Measurements from ENCODE around the gene INSIG2. TPM values are rescaled to one million over a fixed set of nuclear protein-coding genes. Genes with fewer than 3 reads are reported as not detected.

The INSIG2 gene
- 12.2 and 14.1 TPM in 2 replicates for total RNA-seq (2022)
- percentile 77 among the genes with signal in this experiment for Bru-seq, nascent RNA
- percentile 87 among the genes with signal in this experiment for BruChase-seq, experiment 1, labeled RNA remaining after a 2-hour chase
- BruChase-seq, experiment 2, labeled RNA remaining after a 6-hour chase, result percentile 77 among the genes with signal in this experiment
- long read RNA-seq, transcript INSIG2-201 (6 exons, 2,590 nt), result major isoform, 27 of 32 reads
- long read RNA-seq, partial matches to known transcripts, result 1 of 32 reads
- long read RNA-seq, other reads (novel, unspliced or antisense), result 2 of 32 reads

DNA sequence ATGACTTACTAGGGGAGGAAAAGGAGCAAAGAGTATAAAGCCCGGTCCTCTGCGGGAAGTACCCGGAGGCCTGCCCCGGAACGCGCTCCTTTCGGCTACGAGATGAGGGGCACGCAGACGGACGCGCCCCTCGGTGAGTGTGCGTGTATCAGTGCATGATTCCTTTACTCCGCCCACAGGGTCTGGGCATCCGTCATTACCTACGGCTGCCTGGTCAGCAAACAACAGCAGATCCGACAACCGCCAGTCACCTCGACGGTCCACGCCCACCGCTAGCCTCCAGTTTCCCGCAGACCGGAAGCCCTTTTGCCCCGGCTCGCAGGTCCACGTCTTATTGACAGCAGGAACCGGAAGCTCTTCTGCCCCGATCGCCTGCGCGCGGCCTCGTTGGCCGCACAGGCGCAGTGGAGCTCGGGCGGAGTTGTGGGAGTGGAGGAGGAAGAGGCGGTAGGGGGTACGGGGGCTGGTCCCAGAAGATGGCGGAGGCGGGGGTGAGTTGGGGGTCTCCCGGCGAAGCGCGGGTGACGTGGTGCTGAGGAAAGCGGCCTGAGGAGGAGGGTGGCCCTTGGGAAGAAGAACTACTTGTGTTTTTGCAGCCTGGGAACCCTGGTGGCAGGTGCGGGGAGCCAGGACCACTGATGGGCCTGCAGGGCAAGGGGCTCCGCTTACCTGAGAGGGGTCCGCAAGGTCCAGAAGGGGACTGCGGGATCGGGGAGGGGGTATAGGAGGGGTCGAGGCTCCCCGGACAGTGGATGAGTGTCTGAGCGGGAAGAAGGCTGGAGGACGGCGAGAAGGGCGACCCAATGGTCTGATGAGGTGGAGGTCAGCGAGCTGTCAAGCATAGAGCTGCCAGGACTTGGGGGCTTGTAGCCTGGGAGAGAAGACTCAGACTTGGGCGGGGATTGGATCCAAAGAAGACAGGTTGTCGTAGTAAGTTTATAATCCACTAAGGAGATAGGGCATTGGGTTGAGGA, at the start of gene INSIG2:
Gene INSIG2, plus strand, starts transcription at position 421 of the 974 bp plus-strand sequence. CDS start 8,086 bp downstream, outside the sequence.
- Mint-ChIP-seq H3K27me3 (ENCODE audit: insufficient read depth, unreplicated experiment) (peaks cover 5% of the 10 kb centered on the region), H3K9me3 (ENCODE audit: unreplicated experiment) (no peaks in the 10 kb centered on the region), H3K36me3 (ENCODE audit: insufficient read depth, unreplicated experiment) (peaks cover 7% of the 10 kb centered on the region), H3K4me1 (ENCODE audit: low read depth, unreplicated experiment) (no peaks in the 10 kb centered on the region), H3K27ac (ENCODE audit: unreplicated experiment) (peak within 1 kb of the TSS; percentile 72), H3K4me3 (ENCODE audit: unreplicated experiment) (peak within 1 kb of the TSS; percentile 82)
- ChIA-PET CTCF (interaction anchor here (0.6 to 2.6 kb wide), 6 partner anchors 12 to 275 kb away, joined by 3 to 13 read pairs (median 5); partner anchors contain the start of gene DDX18), POLR2A (interaction anchor here (1.1 kb wide), 1 partner anchor 10 kb away, joined by 4 read pairs; no protein-coding TSS in a partner anchor)
- TF ChIP-seq, protein P1, sequence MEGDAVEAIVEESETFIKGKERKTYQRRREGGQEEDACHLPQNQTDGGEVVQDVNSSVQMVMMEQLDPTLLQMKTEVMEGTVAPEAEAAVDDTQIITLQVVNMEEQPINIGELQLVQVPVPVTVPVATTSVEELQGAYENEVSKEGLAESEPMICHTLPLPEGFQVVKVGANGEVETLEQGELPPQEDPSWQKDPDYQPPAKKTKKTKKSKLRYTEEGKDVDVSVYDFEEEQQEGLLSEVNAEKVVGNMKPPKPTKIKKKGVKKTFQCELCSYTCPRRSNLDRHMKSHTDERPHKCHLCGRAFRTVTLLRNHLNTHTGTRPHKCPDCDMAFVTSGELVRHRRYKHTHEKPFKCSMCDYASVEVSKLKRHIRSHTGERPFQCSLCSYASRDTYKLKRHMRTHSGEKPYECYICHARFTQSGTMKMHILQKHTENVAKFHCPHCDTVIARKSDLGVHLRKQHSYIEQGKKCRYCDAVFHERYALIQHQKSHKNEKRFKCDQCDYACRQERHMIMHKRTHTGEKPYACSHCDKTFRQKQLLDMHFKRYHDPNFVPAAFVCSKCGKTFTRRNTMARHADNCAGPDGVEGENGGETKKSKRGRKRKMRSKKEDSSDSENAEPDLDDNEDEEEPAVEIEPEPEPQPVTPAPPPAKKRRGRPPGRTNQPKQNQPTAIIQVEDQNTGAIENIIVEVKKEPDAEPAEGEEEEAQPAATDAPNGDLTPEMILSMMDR (IDR thresholded peaks at IDR 0.05; ENCODE audit: insufficient read depth in 1 of 2, low read depth in 1 of 2, low read length in 1 of 2, severe bottlenecking in 1 of 2, unreplicated experiment in 1 of 2), result peak in 1 of 2 experiments; percentile 14
- Histone ChIP-seq H3K36me3 (ENCODE audit: control insufficient read depth, insufficient read depth, low read length) (no peaks in the 10 kb centered on the region), H3K9me3 (no peaks in the 10 kb centered on the region), H3K27me3 (replicated peaks; ENCODE audit: control insufficient read depth, insufficient read depth, low read length) (no peaks in the 10 kb centered on the region), H3K4me1 (0 out of 2 replicates have a peak, but pooled peaks cover 16% of the 10 kb centered on the region), H3K4me3 (ENCODE audit: low read depth, low read length) (peak within 1 kb of the TSS; percentile 88)
- peak; percentile 97 to 99 for DNase-seq
- no TSS peak for BruUV-seq (replicated peaks)
- intact Hi-C loops (cut with micrococcal nuclease; ENCODE audit: unreplicated experiment), result loop anchor here (2.0 kb wide), 3 partner anchors 34 to 96 kb away; partner anchors contain the start of gene CCDC93

DNA sequence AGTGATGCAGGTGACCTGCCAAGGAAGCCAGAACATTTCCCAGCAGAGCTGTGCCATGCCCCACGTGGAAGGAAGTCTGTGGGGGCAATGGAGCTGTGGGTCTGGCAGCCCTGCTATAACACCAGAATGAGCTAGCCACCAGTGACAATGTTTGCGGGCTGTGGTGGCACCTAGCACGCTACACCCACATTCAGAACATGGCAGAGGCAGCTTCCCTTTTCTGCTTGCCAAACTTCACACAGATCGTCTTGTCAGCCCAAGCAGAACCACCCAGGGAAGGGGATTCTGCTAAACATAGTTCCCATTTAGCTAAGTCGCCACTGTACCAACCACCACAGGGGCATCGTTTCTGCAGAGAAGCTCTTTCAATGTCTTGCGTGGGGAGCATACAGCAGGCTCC, 47.4 kb upstream of the INSIG2 start:
- H3K36me3 Mint-ChIP-seq (ENCODE audit: insufficient read depth, unreplicated experiment), result no peaks in the 10 kb centered on the region
- ChIA-PET CTCF (interaction anchor here (1.0 kb wide), 1 partner anchor 9 kb away, joined by 3 read pairs; no protein-coding TSS in a partner anchor), POLR2A (no interaction called here)
- H3K36me3 ChIP-seq (ENCODE audit: control insufficient read depth, insufficient read depth, low read length), result no peaks in the 10 kb centered on the region
- H3K4me1 ChIP-seq, result no peaks in the 10 kb centered on the region
- intact Hi-C loops (cut with micrococcal nuclease; ENCODE audit: unreplicated experiment), result loop anchor here (10.0 kb wide), 1 partner anchor 184 kb away; no protein-coding TSS in a partner anchor
- H3K27ac Mint-ChIP-seq (ENCODE audit: unreplicated experiment), result no peak overlapping the region
- no peaks in the 10 kb centered on the region for H3K4me1 Mint-ChIP-seq (ENCODE audit: low read depth, unreplicated experiment)
- no TSS peak for BruUV-seq (replicated peaks)
- peaks cover 3% of the 10 kb centered on the region; the same call in 1 of the 2 replicates for H3K9me3 ChIP-seq
- no peak overlapping the region for H3K4me3 ChIP-seq (ENCODE audit: low read depth, low read length)
- H3K9me3 Mint-ChIP-seq (ENCODE audit: unreplicated experiment), result no peaks in the 10 kb centered on the region
- peaks cover 31% of the 10 kb centered on the region for H3K27me3 Mint-ChIP-seq (ENCODE audit: insufficient read depth, unreplicated experiment)
- DNase-seq, result no peak
- no peaks in the 10 kb centered on the region; the same call in 1 of the 2 replicates for H3K27me3 ChIP-seq (replicated peaks; ENCODE audit: control insufficient read depth, insufficient read depth, low read length)
- TF ChIP-seq, protein P1 (IDR thresholded peaks at IDR 0.05; ENCODE audit: insufficient read depth in 1 of 2, low read depth in 1 of 2, low read length in 1 of 2, severe bottlenecking in 1 of 2, unreplicated experiment in 1 of 2), result no peak
- no peak overlapping the region for H3K4me3 Mint-ChIP-seq (ENCODE audit: unreplicated experiment)
